Mesodermal cell (in vitro differentiated cells): ENCODE results near the gene SGF29.
"Not testable (repeated sequence)": the region's sequence is repeated elsewhere in the genome, so short reads cannot be mapped to it uniquely, and the experiment has no call there.

Experiments
- H3K27ac ChIP-seq: 2 replicates; pipeline ENCODE4 v1.7.0; 2013; ENCODE audit warnings: mild to moderate bottlenecking, low read depth, low read length, moderate library complexity; ENCODE audit not compliant: severe bottlenecking
- H3K36me3 ChIP-seq: 2 replicates; pipeline ENCODE4 v1.7.1; 2013; ENCODE audit warnings: mild to moderate bottlenecking, low read length, moderate library complexity; ENCODE audit not compliant: control insufficient read depth, insufficient read depth
- H3K4me1 ChIP-seq: one replicate; pipeline ENCODE4 v1.7.1; 2013; ENCODE audit warnings: mild to moderate bottlenecking, low read length; ENCODE audit not compliant: insufficient read depth, control insufficient read depth, poor library complexity, severe bottlenecking
- H3K4me3 ChIP-seq: 2 replicates; pipeline ENCODE4 v1.7.0; 2013; ENCODE audit warnings: low read length, control low read depth, mild to moderate bottlenecking; ENCODE audit not compliant: insufficient read depth, poor library complexity, severe bottlenecking; ENCODE audit errors: extremely low read depth
- H3K9me3 ChIP-seq: 2 replicates; pipeline ENCODE4 v1.7.1; 2013; ENCODE audit warnings: mild to moderate bottlenecking, low read length, moderate library complexity; ENCODE audit not compliant: control insufficient read depth
- WGBS, 2 experiments: methylation state at CpG; one replicate each; pipeline ENCODE4 v1.1.5; 2013; ENCODE audit warnings: missing lambda C conversion rate in 2 of 2; ENCODE audit not compliant: insufficient coverage in 2 of 2; 5-methylcytosine and 5-hydroxymethylcytosine counted together

Gene SGF29

GRCh38 chr16:28586466-28586865, 32.7 kb downstream of the SGF29 start:
- Histone ChIP-seq H3K9me3 (no peaks in the 10 kb centered on the region), H3K4me3 (no peak overlapping the region), H3K4me1 (peaks cover 3% of the 10 kb centered on the region), H3K36me3 (peaks cover 57% of the 10 kb centered on the region), H3K27ac (no peak overlapping the region)
- WGBS, 2 experiments: 83 to 100% methylated on average over 1 to 2 of the region's 3 CpGs

- peaks cover 3% of the 10 kb centered on the region for H3K4me1 ChIP-seq
Measured at GRCh38 chr16:28587386-28587785, 33.7 kb downstream of the SGF29 start.

GRCh38 chr16:28589069-28589468, 35.3 kb downstream of the SGF29 start:
- WGBS, 2 experiments: 92 to 94% methylated on average over 5 to 8 of the region's 8 CpGs
- Histone ChIP-seq H3K9me3 (no peaks in the 10 kb centered on the region), H3K36me3 (peaks cover 47% of the 10 kb centered on the region), H3K27ac (no peak overlapping the region), H3K4me3 (no peak overlapping the region), H3K4me1 (peaks cover 3% of the 10 kb centered on the region)

More at GRCh38 chr16:28587386-28587785, 33.7 kb downstream of the SGF29 start:
- Histone ChIP-seq H3K36me3 (peaks cover 55% of the 10 kb centered on the region), H3K4me3 (no peak overlapping the region), H3K9me3 (no peaks in the 10 kb centered on the region), H3K27ac (no peak overlapping the region)
- 90 to 92% methylated on average over 6 to 8 of the region's 8 CpGs for WGBS, 2 experiments

GRCh38 chr16:28589930-28590329, 36.2 kb downstream of the SGF29 start:
- Histone ChIP-seq H3K27ac (no peak overlapping the region), H3K36me3 (peaks cover 47% of the 10 kb centered on the region), H3K4me1 (peaks cover 3% of the 10 kb centered on the region), H3K4me3 (no peak overlapping the region), H3K9me3 (no peaks in the 10 kb centered on the region)
- WGBS, 2 experiments: 94 to 100% methylated on average over 4 to 11 of the region's 13 CpGs

- no peak overlapping the region for H3K4me3 ChIP-seq
- peaks cover 41% of the 10 kb centered on the region for H3K36me3 ChIP-seq
- WGBS, 2 experiments: 92 to 96% methylated on average over 16 to 19 of the region's 22 CpGs
- no peak overlapping the region for H3K27ac ChIP-seq
- H3K9me3 ChIP-seq: no peaks in the 10 kb centered on the region
- peaks cover 3% of the 10 kb centered on the region for H3K4me1 ChIP-seq
Measured at GRCh38 chr16:28590384-28591340, 36.9 kb downstream of the SGF29 start.

GRCh38 chr16:28591355-28591754, 37.6 kb downstream of the SGF29 start:
- no peak overlapping the region for H3K4me3 ChIP-seq
- H3K4me1 ChIP-seq: peaks cover 5% of the 10 kb centered on the region
- no peak overlapping the region for H3K27ac ChIP-seq
- H3K9me3 ChIP-seq: no peaks in the 10 kb centered on the region
- H3K36me3 ChIP-seq: peaks cover 39% of the 10 kb centered on the region
- 91 to 93% methylated on average over 5 of the region's 6 CpGs for WGBS, 2 experiments

- Histone ChIP-seq H3K27ac (no peak overlapping the region), H3K4me3 (no peak overlapping the region), H3K36me3 (peaks cover 32% of the 10 kb centered on the region), H3K9me3 (no peaks in the 10 kb centered on the region), H3K4me1 (peaks cover 13% of the 10 kb centered on the region)
- WGBS, 2 experiments: 96 to 98% methylated on average over 3 to 4 of the region's 5 CpGs
Measured at GRCh38 chr16:28592511-28592910, 38.8 kb downstream of the SGF29 start.

- no peaks in the 10 kb centered on the region for H3K9me3 ChIP-seq
- peaks cover 27% of the 10 kb centered on the region for H3K36me3 ChIP-seq
- no peak overlapping the region for H3K27ac ChIP-seq
- WGBS, 2 experiments: 93 to 94% methylated on average over 5 to 8 of the region's 13 CpGs
- no peak overlapping the region for H3K4me3 ChIP-seq
- peaks cover 17% of the 10 kb centered on the region for H3K4me1 ChIP-seq
Measured at GRCh38 chr16:28592979-28593553, 39.3 kb downstream of the SGF29 start.

- Histone ChIP-seq H3K4me1 (peaks cover 17% of the 10 kb centered on the region), H3K36me3 (peaks cover 13% of the 10 kb centered on the region)
- H3K9me3 ChIP-seq, H3K4me3 ChIP-seq, H3K27ac ChIP-seq: not testable (repeated sequence)
- 100% methylated on average over 3 of the region's 6 CpGs; no CpG with 5 or more reads in 1 of the 2 experiments for WGBS, 2 experiments
Measured at GRCh38 chr16:28595451-28595850, 41.7 kb downstream of the SGF29 start.

- Histone ChIP-seq H3K27ac (no peak overlapping the region), H3K4me1 (peaks cover 17% of the 10 kb centered on the region), H3K36me3 (peaks cover 5% of the 10 kb centered on the region), H3K4me3 (no peak overlapping the region), H3K9me3 (no peaks in the 10 kb centered on the region)
- 85 to 90% methylated on average over 8 of the region's 8 CpGs for whole genome bisulfite sequencing, 2 experiments
Measured at GRCh38 chr16:28596115-28596630, 42.5 kb downstream of the SGF29 start.
